HT1080 (cell line): ENCODE measurements around the gene PCOLCE2. TPM values are rescaled to one million over a fixed set of nuclear protein-coding genes. Genes with fewer than 3 reads are reported as not detected.

Source experiments
- DNase-seq: peaks from one replicate; pipeline ENCODE4 v3.0.0-alpha.2; 2015; ENCODE audit warnings: low read depth
- small RNA-seq: library from RNA; depleted of rRNA; stranded (forward); fragments of <200 nt; gene quantifications from one replicate; pipeline ENCODE3, GENCODE V24; 2014
- total RNA-seq: library from RNA; depleted of rRNA; stranded (reverse); fragments of >200 nt; shearing (Covaris generic); gene quantifications from 2 replicates; pipeline ENCODE4 v1.2.3, GENCODE V29; 2014; rRNA removed

The PCOLCE2 gene
- total RNA-seq, 1 experiment from 2014 or later = 22.7 TPM

GRCh38 chr3:142817356-142817755 lies 71.5 kb downstream of the PCOLCE2 start:
- DNase-seq = no peak

- DNase-seq = no peak
Measured at GRCh38 chr3:142815803-142816202, 73.1 kb downstream of the PCOLCE2 start.

GRCh38 chr3:142809259-142809658 lies 79.6 kb downstream of the PCOLCE2 start:
- no peak for DNase-seq

GRCh38 chr3:142808103-142808917 lies 80.6 kb downstream of the PCOLCE2 start:
- DNase-seq = peak; percentile 95

- DNase-seq = no peak
Measured at GRCh38 chr3:142802891-142803290, 86.0 kb downstream of the PCOLCE2 start.

- no peak for DNase-seq
Measured at GRCh38 chr3:142801746-142802145, 87.1 kb downstream of the PCOLCE2 start.

- DNase-seq = no peak
Measured at GRCh38 chr3:142796823-142797222, 92.1 kb downstream of the PCOLCE2 start.

GRCh38 chr3:142795332-142795731 lies 93.6 kb downstream of the PCOLCE2 start:
- no peak for DNase-seq

GRCh38 chr3:142794508-142794907 lies 94.4 kb downstream of the PCOLCE2 start:
- DNase-seq = no peak

- no peak for DNase-seq
Measured at GRCh38 chr3:142787719-142788118, 101.2 kb downstream of the PCOLCE2 start.

GRCh38 chr3:142785996-142786395 lies 102.9 kb downstream of the PCOLCE2 start:
- DNase-seq = no peak

- no peak for DNase-seq
Measured at GRCh38 chr3:142784228-142784627, 104.7 kb downstream of the PCOLCE2 start.

- no peak for DNase-seq
Measured at GRCh38 chr3:142782616-142783015, 106.3 kb downstream of the PCOLCE2 start.

GRCh38 chr3:142779591-142779990 lies 109.3 kb downstream of the PCOLCE2 start:
- peak; percentile 45 for DNase-seq

- DNase-seq = no peak
Measured at GRCh38 chr3:142778541-142778940, 110.3 kb downstream of the PCOLCE2 start.

GRCh38 chr3:142777927-142778326 lies 111.0 kb downstream of the PCOLCE2 start:
- no peak for DNase-seq

GRCh38 chr3:142768338-142768737 lies 120.5 kb downstream of the PCOLCE2 start:
- no peak for DNase-seq

Small RNA genes within 50 kb of the gene (small RNA-seq; reads per million reads assigned to genes)
- gene RNU7-47P = not detected

Other genes with a start within 250 kb of the PCOLCE2 start
- 8.5 and 12.4 TPM in 2 replicates for gene TRPC1, start 165.0 kb downstream of the PCOLCE2 start, total RNA-seq
- 0.03 TPM in 1 of 2 replicates, not detected in the other for gene PAQR9, start 74.6 kb upstream of the PCOLCE2 start, total RNA-seq
- 96.0 and 124 TPM in 2 replicates for gene U2SURP, start 112.5 kb upstream of the PCOLCE2 start, total RNA-seq
- 30.9 and 36.9 TPM in 2 replicates for gene CHST2, start 230.7 kb upstream of the PCOLCE2 start, total RNA-seq